ENCODE data around the gene TPPP3. TPM values are rescaled to one million over a fixed set of nuclear protein-coding genes. Genes with fewer than 3 reads are reported as not detected.

Gene TPPP3
- total and polyA plus RNA-seq, 2 donors (not counting 3 experiments of a cell fraction or from before 2014, with no cell fraction given), result 0.33 to 1.3 TPM

- no peak overlapping the region for H3K9ac ChIP-seq (replicated peaks; ENCODE audit: extremely low read depth, insufficient read depth, low read length)
- no peak overlapping the region for H3K27ac ChIP-seq (ENCODE audit: insufficient read depth, low read depth, low read length)
- no peaks in the 10 kb centered on the region for H3K79me2 ChIP-seq (ENCODE audit: control insufficient read depth, insufficient read depth, low read length)
- H3K9me1 ChIP-seq (replicated peaks; ENCODE audit: control insufficient read depth, extremely low read depth, insufficient read depth, low read length), result no peaks in the 10 kb centered on the region
- no TSS peak for BruUV-seq (replicated peaks)
- no peaks in the 10 kb centered on the region for H3K36me3 ChIP-seq (ENCODE audit: control insufficient read depth in 2 of 2, extremely low read depth in 1 of 2, insufficient read depth in 2 of 2, low read length in 2 of 2)
- no peak for DNase-seq (ENCODE audit: low read depth, low spot score)
- H3K9me3 ChIP-seq (replicated peaks; ENCODE audit: control insufficient read depth, insufficient read depth, low read length), result no peaks in the 10 kb centered on the region
- dilution Hi-C loops (cut with MboI; ENCODE audit: extremely low pct_ligation_motif_present, low sequenced_read_pairs), result no loop called here
- H3K4me3 ChIP-seq (replicated peaks in 1 of 3; ENCODE audit: insufficient read depth in 1 of 3, low read depth in 1 of 3, low read length in 3 of 3), result no peak overlapping the region
- H3K27me3 ChIP-seq (ENCODE audit: control insufficient read depth in 2 of 2, insufficient read depth in 2 of 2, low read length in 2 of 2), result peaks cover 34 to 36% of the 10 kb centered on the region in 2 experiments
- H3K4me1 ChIP-seq (ENCODE audit: control insufficient read depth, extremely low read depth, insufficient read depth, low read length), result peaks cover 8% of the 10 kb centered on the region
- TF ChIP-seq CTCF (IDR thresholded peaks at IDR 0.05; ENCODE audit: extremely low read depth in 1 of 2, insufficient read depth in 1 of 2, low read depth in 1 of 2, low read length in 2 of 2) (no peak), FOS (IDR thresholded peaks at IDR 0.05; ENCODE audit: borderline replicate concordance, insufficient read depth, low read length) (no peak), JUN (IDR thresholded peaks at IDR 0.05; ENCODE audit: borderline replicate concordance, insufficient read depth, insufficient read length, low read depth) (no peak)
- H2AFZ ChIP-seq (ENCODE audit: low read depth, low read length), result no peak overlapping the region
- no peak for FAIRE-seq
- intact Hi-C loops (cut with micrococcal nuclease), result loop anchor here (2.0 kb wide), 1 partner anchor 86 kb away; no protein-coding TSS in a partner anchor
- ChIA-PET POLR2A (no interaction called here), CTCF (interaction anchor here (1.4 to 9.0 kb wide), 10 partner anchors 12 to 149 kb away, joined by 4 to 201 read pairs (median 14); partner anchors contain the start of genes KCTD19 and LRRC36)
- H3K4me2 ChIP-seq (ENCODE audit: insufficient read depth, low read length), result no peak overlapping the region
- H4K20me1 ChIP-seq (replicated peaks; ENCODE audit: control insufficient read depth, extremely low read depth, insufficient read depth, low read length), result no peaks in the 10 kb centered on the region
Measured at GRCh38 chr16:67429053-67429798, 35.9 kb upstream of the TPPP3 start.

Data from endothelial cell of umbilical vein (primary cell).